ENCODE data around the gene MGST2.
A peak's percentile ranks its signal among the peaks of the same experiment; 100 is the strongest.

Gene MGST2

DNA sequence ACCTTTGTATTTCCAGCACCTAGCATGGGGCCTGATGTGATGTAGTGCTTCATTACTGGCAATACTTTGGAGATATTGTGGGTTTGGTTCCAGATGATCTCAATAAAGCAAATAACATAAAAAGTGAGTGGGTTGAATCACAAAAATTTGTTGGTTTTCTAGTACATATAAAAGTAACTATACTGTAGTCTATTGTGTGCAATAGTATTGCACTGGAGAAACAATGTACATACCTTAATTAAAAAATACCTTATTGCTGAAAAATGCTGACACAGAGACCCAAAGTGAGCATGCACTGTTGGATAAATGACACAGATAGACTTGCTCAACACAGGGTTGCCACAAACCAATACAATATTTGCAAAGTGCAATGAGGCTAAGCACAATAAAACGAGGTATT is 17.7 kb upstream of the MGST2 start:
- Histone ChIP-seq H3K9me3 (ENCODE audit: control insufficient read depth, insufficient read depth, low read length) (no peaks in the 10 kb centered on the region), H3K79me2 (ENCODE audit: control insufficient read depth, low read length) (no peaks in the 10 kb centered on the region), H3K36me3 (ENCODE audit: control insufficient read depth, low read length) (no peaks in the 10 kb centered on the region), H3K27ac (ENCODE audit: low read depth, low read length) (no peak overlapping the region), H3K4me1 (ENCODE audit: control insufficient read depth, low read length) (peaks cover 4% of the 10 kb centered on the region; the same call in 1 of the 2 replicates), H3K4me3 (ENCODE audit: low read length) (no peak overlapping the region), H3K4me2 (ENCODE audit: low read length) (no peak overlapping the region), H3K27me3 (ENCODE audit: control insufficient read depth, low read length) (no peaks in the 10 kb centered on the region), H3F3A (ENCODE audit: control insufficient read depth, insufficient read depth) (no peaks in the 10 kb centered on the region), H4K20me1 (ENCODE audit: control insufficient read depth, insufficient read depth, low read depth, low read length) (no peaks in the 10 kb centered on the region), H3K9me2 (replicated peaks; ENCODE audit: control insufficient read depth, low read length) (no peaks in the 10 kb centered on the region)
- TF ChIP-seq EZH2phosphoT487 (IDR thresholded peaks at IDR 0.05; ENCODE audit: borderline replicate concordance, low read length) = no peak
- TF ChIP-seq, protein P1, sequence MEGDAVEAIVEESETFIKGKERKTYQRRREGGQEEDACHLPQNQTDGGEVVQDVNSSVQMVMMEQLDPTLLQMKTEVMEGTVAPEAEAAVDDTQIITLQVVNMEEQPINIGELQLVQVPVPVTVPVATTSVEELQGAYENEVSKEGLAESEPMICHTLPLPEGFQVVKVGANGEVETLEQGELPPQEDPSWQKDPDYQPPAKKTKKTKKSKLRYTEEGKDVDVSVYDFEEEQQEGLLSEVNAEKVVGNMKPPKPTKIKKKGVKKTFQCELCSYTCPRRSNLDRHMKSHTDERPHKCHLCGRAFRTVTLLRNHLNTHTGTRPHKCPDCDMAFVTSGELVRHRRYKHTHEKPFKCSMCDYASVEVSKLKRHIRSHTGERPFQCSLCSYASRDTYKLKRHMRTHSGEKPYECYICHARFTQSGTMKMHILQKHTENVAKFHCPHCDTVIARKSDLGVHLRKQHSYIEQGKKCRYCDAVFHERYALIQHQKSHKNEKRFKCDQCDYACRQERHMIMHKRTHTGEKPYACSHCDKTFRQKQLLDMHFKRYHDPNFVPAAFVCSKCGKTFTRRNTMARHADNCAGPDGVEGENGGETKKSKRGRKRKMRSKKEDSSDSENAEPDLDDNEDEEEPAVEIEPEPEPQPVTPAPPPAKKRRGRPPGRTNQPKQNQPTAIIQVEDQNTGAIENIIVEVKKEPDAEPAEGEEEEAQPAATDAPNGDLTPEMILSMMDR (IDR thresholded peaks at IDR 0.05; ENCODE audit: low read depth, low read length, poor library complexity, severe bottlenecking) = no peak

DNA sequence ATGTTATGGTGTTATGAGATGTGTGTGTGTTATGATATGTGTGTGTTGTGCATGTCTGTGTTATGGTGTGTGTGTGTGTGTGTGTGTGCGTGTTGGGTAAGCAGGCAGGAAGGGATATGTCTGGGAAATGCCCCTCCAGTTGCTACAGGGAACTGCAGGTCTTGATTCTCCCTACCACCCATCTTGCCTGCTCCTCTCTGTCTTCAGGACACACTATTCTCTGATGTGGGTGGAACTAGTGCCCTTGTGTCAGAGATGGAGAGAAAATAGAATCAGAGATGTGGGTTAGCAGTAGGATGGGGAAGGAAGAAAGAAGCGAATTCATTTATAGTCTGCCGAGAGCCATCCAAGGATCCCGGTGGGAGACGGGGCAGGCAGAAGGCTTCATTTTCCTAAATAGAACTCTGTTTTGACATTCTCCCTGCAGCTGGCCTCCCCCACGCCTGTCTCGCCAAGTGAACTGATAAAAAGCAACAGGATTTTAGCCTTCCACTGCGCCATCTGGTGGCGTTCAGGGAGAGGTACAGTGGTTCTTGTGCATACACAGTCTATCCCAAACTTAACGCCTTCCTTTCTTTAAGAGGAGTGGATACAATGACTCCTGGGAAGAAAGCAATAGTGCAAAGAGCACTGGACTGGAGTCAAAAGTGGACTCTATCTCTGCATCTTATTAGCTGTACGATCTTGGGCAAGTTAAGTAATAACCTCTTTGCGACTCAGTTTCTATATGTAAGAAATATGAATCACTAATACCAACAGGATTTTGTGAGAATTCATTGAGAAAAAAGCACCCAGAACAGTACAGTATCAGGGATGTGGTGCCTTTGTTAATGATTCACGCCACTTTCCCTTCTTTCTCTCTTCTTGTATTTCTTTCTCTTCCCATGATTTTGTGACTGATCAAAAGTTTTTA is 14.1 kb upstream of the MGST2 start:
- Histone ChIP-seq H3K27me3 (ENCODE audit: control insufficient read depth, low read length) (0 out of 2 replicates have a peak, but pooled peaks cover 2% of the 10 kb centered on the region), H3F3A (ENCODE audit: control insufficient read depth, insufficient read depth) (no peaks in the 10 kb centered on the region), H4K20me1 (ENCODE audit: control insufficient read depth, insufficient read depth, low read depth, low read length) (no peaks in the 10 kb centered on the region), H3K79me2 (ENCODE audit: control insufficient read depth, low read length) (no peaks in the 10 kb centered on the region), H3K27ac (ENCODE audit: low read depth, low read length) (no peak overlapping the region), H3K36me3 (ENCODE audit: control insufficient read depth, low read length) (no peaks in the 10 kb centered on the region), H3K9me3 (ENCODE audit: control insufficient read depth, insufficient read depth, low read length) (no peaks in the 10 kb centered on the region), H3K4me3 (ENCODE audit: low read length) (no peak overlapping the region), H3K4me2 (ENCODE audit: low read length) (peak overlapping the region; percentile 25; the same call in 1 of the 2 replicates), H3K9me2 (replicated peaks; ENCODE audit: control insufficient read depth, low read length) (no peaks in the 10 kb centered on the region), H3K4me1 (ENCODE audit: control insufficient read depth, low read length) (peaks cover 4% of the 10 kb centered on the region; the same call in 1 of the 2 replicates)
- TF ChIP-seq EZH2phosphoT487 (IDR thresholded peaks at IDR 0.05; ENCODE audit: borderline replicate concordance, low read length) = no peak
- TF ChIP-seq, protein P1 (IDR thresholded peaks at IDR 0.05; ENCODE audit: low read depth, low read length, poor library complexity, severe bottlenecking) = peak; percentile 93

DNA sequence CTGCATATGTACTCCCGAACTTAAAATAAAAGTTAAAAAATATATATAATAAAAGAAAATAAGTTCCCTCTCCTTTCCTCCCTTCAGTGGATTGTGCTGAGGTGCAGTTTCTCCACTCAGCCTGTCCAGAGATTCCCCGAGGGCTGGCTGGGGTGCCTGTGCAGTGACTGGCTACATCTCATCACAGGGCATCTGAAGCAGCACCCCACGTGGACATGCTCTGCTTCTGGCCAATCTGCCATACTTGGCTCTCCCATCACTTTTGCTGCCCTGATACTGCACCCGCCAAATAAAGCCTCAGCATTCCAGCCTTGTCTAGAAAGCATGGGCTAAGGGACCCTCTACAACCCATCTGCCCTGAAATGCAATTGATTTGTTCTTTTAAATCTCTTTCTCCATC is 11.1 kb upstream of the MGST2 start:
- no peak overlapping the region for H3K4me2 ChIP-seq (ENCODE audit: low read length)
- H3K27me3 ChIP-seq (ENCODE audit: control insufficient read depth, low read length) = 0 out of 2 replicates have a peak, but pooled peaks cover 2% of the 10 kb centered on the region
- no peaks in the 10 kb centered on the region for H3K9me3 ChIP-seq (ENCODE audit: control insufficient read depth, insufficient read depth, low read length)
- no peaks in the 10 kb centered on the region for H4K20me1 ChIP-seq (ENCODE audit: control insufficient read depth, insufficient read depth, low read depth, low read length)
- H3F3A ChIP-seq (ENCODE audit: control insufficient read depth, insufficient read depth) = no peaks in the 10 kb centered on the region
- no peak overlapping the region for H3K27ac ChIP-seq (ENCODE audit: low read depth, low read length)
- no peak for TF ChIP-seq EZH2phosphoT487 (IDR thresholded peaks at IDR 0.05; ENCODE audit: borderline replicate concordance, low read length)
- TF ChIP-seq, protein P1 (IDR thresholded peaks at IDR 0.05; ENCODE audit: low read depth, low read length, poor library complexity, severe bottlenecking) = no peak
- H3K36me3 ChIP-seq (ENCODE audit: control insufficient read depth, low read length) = no peaks in the 10 kb centered on the region
- H3K4me1 ChIP-seq (ENCODE audit: control insufficient read depth, low read length) = peaks cover 22% of the 10 kb centered on the region
- no peaks in the 10 kb centered on the region for H3K9me2 ChIP-seq (replicated peaks; ENCODE audit: control insufficient read depth, low read length)
- H3K4me3 ChIP-seq (ENCODE audit: low read length) = no peak overlapping the region
- H3K79me2 ChIP-seq (ENCODE audit: control insufficient read depth, low read length) = no peaks in the 10 kb centered on the region

All from DOHH2 (cell line).